Progenitor cell of endocrine pancreas (in vitro differentiated cells): ENCODE data around the gene FOXP2. TPM values are rescaled to one million over a fixed set of nuclear protein-coding genes. Genes with fewer than 3 reads are reported as not detected.

Experiments used
- DNase-seq: peaks from one replicate; pipeline ENCODE4 v3.0.0; 2021; ENCODE audit warnings: low spot score; ENCODE audit not compliant: unreplicated experiment
- H3K27ac Mint-ChIP-seq: 2 replicates; pipeline ENCODE4 v1.8.0; 2021; ENCODE audit warnings: mild to moderate bottlenecking, moderate library complexity, mixed read lengths
- H3K27me3 Mint-ChIP-seq: 2 replicates; pipeline ENCODE4 v1.8.0; 2021; ENCODE audit warnings: mixed read lengths
- H3K36me3 Mint-ChIP-seq: 2 replicates; pipeline ENCODE4 v1.8.0; 2022; ENCODE audit warnings: mixed read lengths; ENCODE audit not compliant: insufficient read depth
- H3K4me1 Mint-ChIP-seq: 2 replicates; pipeline ENCODE4 v1.8.0; 2021; ENCODE audit warnings: low read depth, mixed read lengths
- H3K4me3 Mint-ChIP-seq: 2 replicates; pipeline ENCODE4 v1.8.0; 2021; ENCODE audit warnings: low read depth, mild to moderate bottlenecking, moderate library complexity, mixed read lengths
- H3K9me3 Mint-ChIP-seq: 2 replicates; pipeline ENCODE4 v1.8.0; 2021; ENCODE audit warnings: low read depth, mixed read lengths
- total RNA-seq: library from RNA; stranded (reverse); gene quantifications from 2 replicates; pipeline ENCODE4 v1.2.1, GENCODE V29; 2021
- TF ChIP-seq, protein P1 (sequence below): fragments of 200-600 bp; sonication (generic); IDR thresholded peaks from one replicate; pipeline ENCODE4 v1.5.0; 2021; ENCODE audit warnings: antibody characterized with exemption, mild to moderate bottlenecking; ENCODE audit not compliant: unreplicated experiment

The FOXP2 gene
- total RNA-seq, 1 donor from 2014 or later = 5.8 TPM

GRCh38 chr7:114658216-114658615 lies 243.6 kb downstream of the FOXP2 start:
- no peak overlapping the region for H3K4me3 Mint-ChIP-seq
- peaks cover 24% of the 10 kb centered on the region for H3K4me1 Mint-ChIP-seq
- TF ChIP-seq, protein P1, sequence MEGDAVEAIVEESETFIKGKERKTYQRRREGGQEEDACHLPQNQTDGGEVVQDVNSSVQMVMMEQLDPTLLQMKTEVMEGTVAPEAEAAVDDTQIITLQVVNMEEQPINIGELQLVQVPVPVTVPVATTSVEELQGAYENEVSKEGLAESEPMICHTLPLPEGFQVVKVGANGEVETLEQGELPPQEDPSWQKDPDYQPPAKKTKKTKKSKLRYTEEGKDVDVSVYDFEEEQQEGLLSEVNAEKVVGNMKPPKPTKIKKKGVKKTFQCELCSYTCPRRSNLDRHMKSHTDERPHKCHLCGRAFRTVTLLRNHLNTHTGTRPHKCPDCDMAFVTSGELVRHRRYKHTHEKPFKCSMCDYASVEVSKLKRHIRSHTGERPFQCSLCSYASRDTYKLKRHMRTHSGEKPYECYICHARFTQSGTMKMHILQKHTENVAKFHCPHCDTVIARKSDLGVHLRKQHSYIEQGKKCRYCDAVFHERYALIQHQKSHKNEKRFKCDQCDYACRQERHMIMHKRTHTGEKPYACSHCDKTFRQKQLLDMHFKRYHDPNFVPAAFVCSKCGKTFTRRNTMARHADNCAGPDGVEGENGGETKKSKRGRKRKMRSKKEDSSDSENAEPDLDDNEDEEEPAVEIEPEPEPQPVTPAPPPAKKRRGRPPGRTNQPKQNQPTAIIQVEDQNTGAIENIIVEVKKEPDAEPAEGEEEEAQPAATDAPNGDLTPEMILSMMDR = no peak
- peak overlapping the region; percentile 38 for H3K27ac Mint-ChIP-seq
- no peaks in the 10 kb centered on the region for H3K27me3 Mint-ChIP-seq
- H3K9me3 Mint-ChIP-seq = no peaks in the 10 kb centered on the region
- H3K36me3 Mint-ChIP-seq = no peaks in the 10 kb centered on the region
- no peak for DNase-seq

DNA sequence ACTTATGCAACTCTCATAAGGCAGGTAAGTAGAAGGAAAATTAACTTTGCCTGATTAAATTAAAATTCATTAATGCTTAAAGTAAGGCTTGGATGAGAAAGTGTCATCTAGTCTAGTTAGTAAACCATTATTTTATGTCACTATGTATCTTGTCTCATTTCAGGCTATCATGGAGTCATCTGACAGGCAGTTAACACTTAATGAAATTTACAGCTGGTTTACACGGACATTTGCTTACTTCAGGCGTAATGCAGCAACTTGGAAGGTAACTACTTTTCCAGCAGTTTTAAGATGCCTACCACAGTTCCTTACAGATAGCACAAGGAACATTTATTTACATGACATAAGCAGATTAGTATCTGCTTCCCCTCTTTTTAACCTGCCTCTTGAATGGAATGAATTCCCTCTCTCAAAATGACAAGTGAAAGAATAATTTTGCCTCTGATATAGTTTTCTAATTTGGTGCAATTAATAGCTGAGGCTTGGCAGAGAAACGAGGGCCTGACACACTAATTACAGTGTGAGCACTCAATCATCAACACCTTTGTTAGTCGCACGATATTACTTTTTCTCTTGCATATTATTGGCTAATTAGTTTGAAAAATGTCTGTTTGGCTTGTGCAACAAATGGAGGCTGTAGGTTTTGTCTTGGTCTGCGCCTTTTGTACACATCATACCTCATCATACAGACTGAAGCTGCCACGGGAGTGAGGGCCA lies 245.0 kb downstream of the FOXP2 start:
- H3K36me3 Mint-ChIP-seq = no peaks in the 10 kb centered on the region
- H3K27ac Mint-ChIP-seq = peak overlapping the region; percentile 25
- peaks cover 15% of the 10 kb centered on the region for H3K4me1 Mint-ChIP-seq
- TF ChIP-seq, protein P1 = no peak
- H3K9me3 Mint-ChIP-seq = no peaks in the 10 kb centered on the region
- no peak overlapping the region for H3K4me3 Mint-ChIP-seq
- no peaks in the 10 kb centered on the region for H3K27me3 Mint-ChIP-seq
- no peak for DNase-seq

DNA sequence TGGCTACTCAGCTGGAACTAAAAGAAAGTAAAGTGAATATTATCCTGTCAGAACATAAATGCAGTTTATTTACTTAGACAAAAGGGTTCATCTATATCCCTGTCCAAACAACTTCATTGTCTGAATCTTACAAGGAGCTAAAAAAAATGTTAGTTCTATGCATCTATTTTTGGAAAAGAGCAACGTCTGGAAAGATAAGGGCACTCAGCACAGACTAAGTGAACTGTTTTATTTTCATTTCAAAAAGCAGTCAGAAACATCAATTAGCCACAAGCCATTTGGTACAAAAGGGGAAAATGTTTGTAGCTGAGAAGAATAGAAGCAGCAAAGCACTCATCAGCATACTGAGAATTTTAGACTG lies 245.5 kb downstream of the FOXP2 start:
- Mint-ChIP-seq H3K9me3 (no peaks in the 10 kb centered on the region), H3K27me3 (no peaks in the 10 kb centered on the region), H3K4me1 (peaks cover 15% of the 10 kb centered on the region), H3K27ac (peak overlapping the region; percentile 25), H3K4me3 (no peak overlapping the region), H3K36me3 (no peaks in the 10 kb centered on the region)
- TF ChIP-seq, protein P1 = no peak
- DNase-seq = no peak

- Mint-ChIP-seq H3K9me3 (no peaks in the 10 kb centered on the region), H3K36me3 (no peaks in the 10 kb centered on the region), H3K27ac (no peak overlapping the region), H3K4me3 (no peak overlapping the region), H3K4me1 (peaks cover 15% of the 10 kb centered on the region), H3K27me3 (no peaks in the 10 kb centered on the region)
- no peak for DNase-seq
- TF ChIP-seq, protein P1 = no peak
Measured at GRCh38 chr7:114660753-114661152, 246.1 kb downstream of the FOXP2 start.

- Mint-ChIP-seq H3K4me3 (no peak overlapping the region), H3K27ac (no peak overlapping the region), H3K9me3 (no peaks in the 10 kb centered on the region), H3K4me1 (peaks cover 13% of the 10 kb centered on the region), H3K27me3 (no peaks in the 10 kb centered on the region), H3K36me3 (no peaks in the 10 kb centered on the region)
- DNase-seq = no peak
- TF ChIP-seq, protein P1 = no peak
Measured at GRCh38 chr7:114662002-114662677, 247.5 kb downstream of the FOXP2 start.
